ENCODE measurements around the gene EFHC2. TPM values are rescaled to one million over a fixed set of nuclear protein-coding genes. Genes with fewer than 3 reads are reported as not detected.
A peak's percentile ranks its signal among the peaks of the same experiment; 100 is the strongest.

The EFHC2 gene
- total RNA-seq, 2 donors from 2014 or later, result 3.0 to 6.2 TPM

- H3K36me3 ChIP-seq, result no peaks in the 10 kb centered on the region
- H3K27ac ChIP-seq, result no peak overlapping the region
- no peaks in the 10 kb centered on the region for H3K4me1 ChIP-seq (replicated peaks)
- intact Hi-C loops (cut with DNase I), result loop anchor here (10.0 kb wide), 1 partner anchor 395 kb away; no protein-coding TSS in a partner anchor
- WGBS, result 61% methylated on average over 5 of the region's 5 CpGs
- H3K27me3 ChIP-seq (replicated peaks; ENCODE audit: insufficient read depth), result no peaks in the 10 kb centered on the region
- no peak overlapping the region for H3K4me3 ChIP-seq
- no peak for DNase-seq (ENCODE audit: low spot score)
- TF ChIP-seq POLR2A (IDR thresholded peaks at IDR 0.05) (no peak), POLR2AphosphoS5 (IDR thresholded peaks at IDR 0.05) (no peak)
- TF ChIP-seq, protein P1, sequence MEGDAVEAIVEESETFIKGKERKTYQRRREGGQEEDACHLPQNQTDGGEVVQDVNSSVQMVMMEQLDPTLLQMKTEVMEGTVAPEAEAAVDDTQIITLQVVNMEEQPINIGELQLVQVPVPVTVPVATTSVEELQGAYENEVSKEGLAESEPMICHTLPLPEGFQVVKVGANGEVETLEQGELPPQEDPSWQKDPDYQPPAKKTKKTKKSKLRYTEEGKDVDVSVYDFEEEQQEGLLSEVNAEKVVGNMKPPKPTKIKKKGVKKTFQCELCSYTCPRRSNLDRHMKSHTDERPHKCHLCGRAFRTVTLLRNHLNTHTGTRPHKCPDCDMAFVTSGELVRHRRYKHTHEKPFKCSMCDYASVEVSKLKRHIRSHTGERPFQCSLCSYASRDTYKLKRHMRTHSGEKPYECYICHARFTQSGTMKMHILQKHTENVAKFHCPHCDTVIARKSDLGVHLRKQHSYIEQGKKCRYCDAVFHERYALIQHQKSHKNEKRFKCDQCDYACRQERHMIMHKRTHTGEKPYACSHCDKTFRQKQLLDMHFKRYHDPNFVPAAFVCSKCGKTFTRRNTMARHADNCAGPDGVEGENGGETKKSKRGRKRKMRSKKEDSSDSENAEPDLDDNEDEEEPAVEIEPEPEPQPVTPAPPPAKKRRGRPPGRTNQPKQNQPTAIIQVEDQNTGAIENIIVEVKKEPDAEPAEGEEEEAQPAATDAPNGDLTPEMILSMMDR (IDR thresholded peaks at IDR 0.05), result no peak
- H3K9me3 ChIP-seq, result no peaks in the 10 kb centered on the region
Observed at GRCh38 chrX:44349561-44349960, 6.1 kb upstream of the EFHC2 start.

GRCh38 chrX:44344687-44345086 lies 1.2 kb upstream of the EFHC2 start:
- intact Hi-C loops (cut with DNase I), result loop anchor here (10.0 kb wide), 1 partner anchor 390 kb away; no protein-coding TSS in a partner anchor
- Histone ChIP-seq H3K9me3 (no peaks in the 10 kb centered on the region), H3K4me1 (replicated peaks) (no peaks in the 10 kb centered on the region), H3K27ac (no peak overlapping the region), H3K36me3 (no peaks in the 10 kb centered on the region), H3K27me3 (replicated peaks; ENCODE audit: insufficient read depth) (no peaks in the 10 kb centered on the region), H3K4me3 (no peak overlapping the region)
- WGBS, result 68% methylated on average over 7 of the region's 7 CpGs
- TF ChIP-seq, protein P1 (IDR thresholded peaks at IDR 0.05), result no peak
- TF ChIP-seq POLR2A (IDR thresholded peaks at IDR 0.05), result no peak
- no peak for TF ChIP-seq POLR2AphosphoS5 (IDR thresholded peaks at IDR 0.05)
- DNase-seq (ENCODE audit: low spot score), result no peak

DNA sequence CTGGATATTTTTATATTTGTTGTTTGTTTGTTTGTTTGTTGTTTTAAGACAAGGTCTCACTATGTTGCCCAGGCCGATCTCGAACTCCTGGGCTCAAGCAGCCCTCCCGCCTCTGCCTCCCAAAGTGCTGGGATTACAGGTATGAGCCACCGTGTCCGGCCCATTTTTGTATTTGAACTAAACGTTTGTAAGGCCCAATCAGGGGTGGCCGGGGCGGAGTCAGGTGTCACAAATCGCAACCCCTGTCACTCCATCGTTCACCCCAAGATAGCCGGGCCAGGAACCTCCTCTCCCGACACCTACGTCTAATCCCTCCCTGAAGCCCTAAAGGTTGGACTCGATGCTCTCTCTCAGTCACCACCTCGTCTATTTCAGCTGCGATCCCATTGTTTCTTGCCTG lies 722 bp upstream of the EFHC2 start:
- no peak for DNase-seq (ENCODE audit: low spot score)
- no peak overlapping the region for H3K27ac ChIP-seq

GRCh38 chrX:44342866-44343265 lies 606 bp downstream of the EFHC2 start:
- no peaks in the 10 kb centered on the region for H3K9me3 ChIP-seq
- no peaks in the 10 kb centered on the region for H3K27me3 ChIP-seq (replicated peaks; ENCODE audit: insufficient read depth)
- H3K4me3 ChIP-seq, result peak overlapping the region; percentile 32 to 37
- H3K36me3 ChIP-seq, result no peaks in the 10 kb centered on the region
- TF ChIP-seq POLR2A (IDR thresholded peaks at IDR 0.05) (no peak), POLR2AphosphoS5 (IDR thresholded peaks at IDR 0.05) (no peak)
- TF ChIP-seq, protein P1 (IDR thresholded peaks at IDR 0.05), result no peak
- no peak for DNase-seq (ENCODE audit: low spot score)
- 66% methylated on average over 3 of the region's 3 CpGs for WGBS
- intact Hi-C loops (cut with DNase I), result loop anchor here (10.0 kb wide), 1 partner anchor 388 kb away; no protein-coding TSS in a partner anchor
- no peaks in the 10 kb centered on the region for H3K4me1 ChIP-seq (replicated peaks)
- H3K27ac ChIP-seq, result no peak overlapping the region

More for the DNA sequence above, 722 bp upstream of the EFHC2 start:
- intact Hi-C loops (cut with DNase I), result loop anchor here (10.0 kb wide), 1 partner anchor 389 kb away; no protein-coding TSS in a partner anchor
- Histone ChIP-seq H3K27me3 (replicated peaks; ENCODE audit: insufficient read depth) (no peaks in the 10 kb centered on the region), H3K36me3 (no peaks in the 10 kb centered on the region), H3K4me1 (replicated peaks) (no peaks in the 10 kb centered on the region), H3K9me3 (no peaks in the 10 kb centered on the region), H3K4me3 (no peak overlapping the region)
- 57% methylated on average over 16 of the region's 16 CpGs for WGBS
- TF ChIP-seq POLR2AphosphoS5 (IDR thresholded peaks at IDR 0.05) (no peak), POLR2A (IDR thresholded peaks at IDR 0.05) (no peak)
- TF ChIP-seq, protein P1 (IDR thresholded peaks at IDR 0.05), result no peak

GRCh38 chrX:44338361-44338760 lies 5.1 kb downstream of the EFHC2 start:
- TF ChIP-seq POLR2AphosphoS5 (IDR thresholded peaks at IDR 0.05), result no peak
- TF ChIP-seq POLR2A (IDR thresholded peaks at IDR 0.05), result no peak
- TF ChIP-seq, protein P1 (IDR thresholded peaks at IDR 0.05), result no peak
- H3K4me1 ChIP-seq (replicated peaks), result no peaks in the 10 kb centered on the region
- H3K27ac ChIP-seq, result no peak overlapping the region
- H3K27me3 ChIP-seq (replicated peaks; ENCODE audit: insufficient read depth), result no peaks in the 10 kb centered on the region
- intact Hi-C loops (cut with DNase I), result no loop called here
- H3K4me3 ChIP-seq, result no peak overlapping the region
- H3K36me3 ChIP-seq, result no peaks in the 10 kb centered on the region
- H3K9me3 ChIP-seq, result no peaks in the 10 kb centered on the region
- WGBS, result 84% methylated on average over 5 of the region's 5 CpGs
- no peak for DNase-seq (ENCODE audit: low spot score)

Data from prostate gland (tissue), 2 donors.